NCI-H1436 treated with DMSO at 0.1 percent for 48 hours (cell line): ENCODE measurements around the gene MSGN1.

Experiments
- DNase-seq: peaks from one replicate; lab custom pipeline; 2025; lab: John Stamatoyannopoulos, UW

MSGN1 gene

DNA sequence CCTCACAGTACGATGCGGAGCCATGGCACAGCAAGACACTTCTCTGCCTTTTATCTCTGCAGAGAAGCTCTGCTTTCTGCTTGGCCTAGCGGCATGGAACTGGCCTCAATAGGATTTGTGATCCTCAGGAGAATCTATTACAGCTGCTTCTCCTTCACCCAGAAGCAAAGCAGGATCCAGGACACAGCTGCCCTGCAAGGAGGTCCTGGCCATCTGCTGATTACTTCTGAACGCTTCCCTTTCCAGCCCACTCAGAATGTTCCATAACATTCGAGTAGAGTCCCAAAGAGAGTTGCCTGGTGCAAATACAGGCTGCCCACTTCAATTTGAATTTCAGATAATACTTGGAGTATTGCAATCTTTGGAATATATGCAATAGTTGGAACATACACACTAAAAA, 33.0 kb downstream of the MSGN1 start:
- no peak for DNase-seq

DNA sequence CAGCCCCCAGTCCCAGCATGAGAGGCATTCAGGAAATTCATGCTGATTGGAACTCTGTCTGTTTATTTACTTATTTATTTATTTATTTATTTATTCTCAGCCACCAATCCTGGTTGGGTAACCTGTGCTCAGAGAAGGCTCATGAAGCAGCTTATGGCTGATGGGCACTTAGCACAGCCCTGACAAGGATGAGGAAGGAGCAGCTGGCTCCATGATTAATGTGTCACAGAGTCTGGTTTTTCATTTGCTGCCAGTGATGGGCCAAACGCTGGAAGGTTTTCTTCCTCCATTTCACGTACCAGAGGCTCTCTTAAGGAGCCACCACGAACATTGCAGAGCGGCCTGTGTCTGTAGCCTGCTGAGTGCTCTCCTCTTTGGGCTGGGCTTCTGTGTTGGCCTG, 33.9 kb downstream of the MSGN1 start:
- no peak for DNase-seq

GRCh38 chr2:17851731-17852585, 35.7 kb downstream of the MSGN1 start:
- DNase-seq, result no peak

DNA sequence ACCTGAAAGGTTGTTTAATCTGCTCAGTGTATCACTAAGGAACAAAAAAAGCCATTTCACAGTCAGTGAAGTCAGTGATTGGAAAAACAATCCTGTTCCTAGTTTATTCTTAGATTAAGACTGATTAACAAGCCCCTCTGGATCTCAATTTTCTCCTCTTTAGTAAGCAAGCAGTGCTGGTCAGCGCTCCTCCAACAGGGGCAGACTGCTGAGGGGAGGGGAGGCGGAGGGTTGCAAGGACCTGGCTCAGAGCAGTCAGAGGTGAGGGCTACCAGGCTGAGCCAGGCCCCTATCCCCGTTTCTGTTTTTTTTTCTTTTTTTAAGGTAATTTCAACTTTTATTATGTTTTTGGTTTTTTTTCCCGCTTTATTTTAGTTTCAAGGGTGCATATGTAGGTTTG, 37.5 kb downstream of the MSGN1 start:
- DNase-seq, result no peak

GRCh38 chr2:17857021-17857420, 40.8 kb downstream of the MSGN1 start:
- DNase-seq, result no peak

GRCh38 chr2:17858064-17858463, 41.8 kb downstream of the MSGN1 start:
- no peak for DNase-seq

- no peak for DNase-seq
Observed at GRCh38 chr2:17863539-17863938, 47.3 kb downstream of the MSGN1 start.

- no peak for DNase-seq
Observed at GRCh38 chr2:17864676-17865075, 48.4 kb downstream of the MSGN1 start.

DNA sequence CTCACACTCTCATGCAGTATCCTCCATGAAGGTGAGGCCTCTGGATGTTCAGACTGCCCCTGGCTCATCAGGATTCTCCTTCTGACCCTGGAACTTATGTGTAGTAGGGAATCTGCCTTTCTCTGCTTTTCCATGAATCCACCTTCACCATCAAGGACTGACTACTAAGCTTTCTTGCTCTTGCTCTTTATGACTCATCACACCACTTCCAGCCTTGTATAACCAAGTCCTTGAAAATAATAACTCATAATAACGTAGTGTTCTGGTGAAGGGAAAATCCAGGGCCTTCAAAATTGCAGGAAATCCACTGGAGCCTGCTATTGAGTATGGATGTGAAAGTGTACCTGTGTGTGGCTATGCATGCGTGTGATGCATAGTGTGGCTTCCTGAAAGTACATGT, 50.9 kb downstream of the MSGN1 start:
- DNase-seq, result no peak
